HG03432 (cell line): ENCODE data around the gene ARIH2.

ENCODE experiments used
- ATAC-seq: cut with Tn5 transposase; IDR thresholded peaks from one replicate; pipeline ENCODE4 v1.9.1; 2021; ENCODE audit warnings: mild to moderate bottlenecking, moderate library complexity; ENCODE audit not compliant: unreplicated experiment

ARIH2 gene

DNA sequence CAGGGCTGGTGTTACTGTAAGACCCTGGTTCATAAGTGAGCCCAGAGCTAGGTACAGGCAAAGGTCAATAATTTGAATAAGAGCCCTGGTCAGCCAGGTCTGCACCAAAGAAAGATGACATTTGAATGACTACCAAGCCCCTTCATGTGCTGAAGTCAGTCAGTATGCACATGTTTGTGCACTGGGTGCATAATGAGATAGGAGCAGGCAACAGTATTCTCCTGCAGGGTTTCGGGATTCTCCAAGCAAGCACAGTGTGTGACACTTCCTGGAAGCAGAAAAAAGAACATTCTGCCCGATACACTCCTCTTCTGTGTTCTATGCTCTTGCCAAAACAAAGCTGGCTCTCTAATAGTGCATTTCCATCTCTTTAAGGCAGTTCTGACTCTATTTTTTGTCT is 116.0 kb downstream of the ARIH2 start:
- no peak for ATAC-seq

DNA sequence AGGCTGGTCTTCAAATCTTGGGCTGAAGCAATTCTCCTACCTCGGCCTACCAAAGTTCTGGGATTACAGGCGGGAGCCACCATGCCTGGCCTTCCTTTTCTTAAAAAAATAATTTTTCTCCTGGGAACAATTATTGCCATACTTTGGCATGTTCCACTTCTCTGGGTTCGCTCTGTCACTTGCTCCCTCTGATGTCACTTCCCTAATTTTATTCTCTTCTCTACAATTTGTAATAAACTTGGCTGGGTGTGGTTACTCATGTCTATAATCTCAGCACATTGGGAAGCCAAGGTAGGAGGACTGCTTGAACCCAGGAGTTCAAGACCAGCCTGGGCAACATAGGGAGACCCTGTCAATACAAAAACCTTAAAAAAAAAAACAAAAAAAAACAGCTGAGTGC is 116.6 kb downstream of the ARIH2 start:
- no peak for ATAC-seq
